Muscle of back (tissue), 13 donors: Measurements from ENCODE around the gene EXOC3L4. TPM values are rescaled to one million over a fixed set of nuclear protein-coding genes. Genes with fewer than 3 reads are reported as not detected.
"Not testable (repeated sequence)": the region's sequence is repeated elsewhere in the genome, so short reads cannot be mapped to it uniquely, and the experiment has no call there.

ENCODE experiments used
- DNase-seq, 3 donors: peaks; one replicate each; pipeline versions ENCODE4 v3.0.0 to v3.0.0-alpha.2; 2013
- long read RNA-seq, 9 donors: transcript quantifications; one replicate each; lab custom pipeline, GENCODE V29; 2026
- polyA plus RNA-seq, 10 donors: library from polyadenylated mRNA; unstranded; fragments of 120-200 nt; gene quantifications; one replicate each; pipeline ENCODE4 v1.2.1, GENCODE V29; 2013; ENCODE audit not compliant: insufficient read length in 10 of 10

EXOC3L4 gene
- polyA plus RNA-seq: 1 to 10 TPM in 1 of 10 donors, under 1 TPM in 9; 0.12 to 1.5 (median 0.51) TPM
- long read RNA-seq, donor 1: 0 reads
- long read RNA-seq, donor 2: 0 reads
- long read RNA-seq, donor 3: 0 reads
- long read RNA-seq, donor 4: 0 reads
- long read RNA-seq, donor 5: 0 reads
- long read RNA-seq, donor 6: 0 reads
- long read RNA-seq, donor 7: 0 reads
- long read RNA-seq, donor 8: 0 reads
- long read RNA-seq, donor 9: 0 reads

GRCh38 chr14:103094406-103095209, at the start of gene EXOC3L4:
EXOC3L4 (plus strand) TSS chr14:103094725; CDS start chr14:103100220, 5,495 bp downstream.
- DNase-seq: no peak

DNA sequence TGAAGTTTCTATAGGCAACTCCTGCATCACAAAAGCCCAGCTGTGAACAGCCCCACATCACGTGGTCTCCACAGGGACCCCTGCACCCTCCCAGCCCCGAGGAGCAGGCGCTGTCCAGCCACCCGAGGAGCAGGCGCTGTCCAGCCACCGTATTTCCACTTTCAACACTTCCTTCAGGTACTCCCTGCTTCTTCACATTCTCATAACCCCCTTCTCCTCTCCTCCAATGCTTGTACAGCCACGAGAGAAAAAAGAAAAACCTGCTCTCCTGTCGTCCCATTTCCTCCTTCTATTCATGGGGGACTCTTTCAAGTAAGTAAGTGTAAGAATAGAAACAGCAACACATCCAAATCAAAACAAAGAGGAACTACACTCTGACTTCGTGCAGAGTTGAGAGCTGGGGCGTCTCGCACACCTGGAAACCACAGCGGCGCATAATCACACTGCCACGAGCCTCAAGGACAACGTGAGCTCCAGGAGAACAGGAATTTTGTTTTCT, 49.1 kb upstream of the EXOC3L4 start:
- DNase-seq: peak in 1 of 3 donors; percentile 39

DNA sequence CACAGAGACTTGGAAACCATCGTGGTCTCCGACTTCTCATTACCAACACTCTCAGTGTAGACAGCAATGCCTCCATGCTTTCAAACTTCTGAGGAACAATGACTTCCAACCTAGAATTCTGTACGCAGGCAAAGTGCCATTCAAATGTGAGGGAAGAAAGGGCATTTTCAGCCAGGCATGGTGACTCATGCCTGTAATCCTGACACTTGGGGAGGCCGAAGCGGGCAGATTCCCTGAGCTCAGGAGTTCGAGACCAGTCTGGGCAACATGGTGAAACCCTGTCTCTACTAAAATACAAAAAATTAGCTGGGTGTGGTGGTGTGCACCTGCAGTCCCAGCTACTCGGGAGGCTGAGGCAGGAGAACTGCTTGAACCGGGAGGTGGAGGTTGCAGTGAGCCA, 47.1 kb upstream of the EXOC3L4 start:
- not testable (repeated sequence) for DNase-seq

DNA sequence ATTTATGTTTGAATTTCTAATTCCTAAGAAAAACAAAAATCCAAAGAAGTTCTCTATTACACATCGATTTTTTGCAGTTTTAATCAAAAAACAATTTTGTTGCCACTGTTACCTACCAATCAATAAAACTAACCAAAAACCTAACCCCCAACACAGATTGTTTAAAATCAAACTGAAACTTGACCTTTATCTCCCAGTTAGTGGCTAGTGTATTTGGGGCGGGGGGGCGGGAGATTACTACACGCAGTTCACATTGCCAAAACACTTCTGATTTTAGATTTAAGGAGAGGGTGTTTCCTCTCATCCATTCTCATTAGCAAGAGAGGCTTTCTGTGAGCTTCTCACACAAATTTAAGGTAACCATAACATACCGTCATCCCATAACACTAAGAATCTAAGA, 43.6 kb upstream of the EXOC3L4 start:
- DNase-seq: no peak

DNA sequence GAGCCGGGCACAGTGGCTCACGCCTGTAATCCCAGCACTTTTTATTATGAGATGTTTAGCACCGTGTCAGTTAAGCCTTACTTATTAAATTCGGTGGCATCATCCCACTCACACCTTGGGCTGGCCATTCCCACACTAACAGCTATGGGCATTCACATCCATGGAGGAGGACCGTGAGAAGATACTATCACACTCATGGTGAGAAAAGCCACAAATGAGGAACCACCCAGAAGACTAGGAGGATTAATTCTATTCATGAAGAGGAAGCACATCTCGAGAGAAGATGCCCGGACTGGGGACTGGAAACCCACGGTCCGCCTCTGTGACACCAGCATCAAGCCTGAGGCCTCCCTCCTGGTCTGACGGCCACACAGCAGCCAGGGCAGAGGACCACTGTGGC, 42.1 kb upstream of the EXOC3L4 start:
- DNase-seq: no peak

- no peak for DNase-seq
Observed at GRCh38 chr14:103055695-103056094, 38.8 kb upstream of the EXOC3L4 start.

- peak; percentile 47 to 81 (median 64) for DNase-seq
Observed at GRCh38 chr14:103056322-103057027, 38.0 kb upstream of the EXOC3L4 start.

GRCh38 chr14:103057028-103057371, 37.5 kb upstream of the EXOC3L4 start:
- DNase-seq: peak in 2 of 3 donors; percentile 34 to 72

DNA sequence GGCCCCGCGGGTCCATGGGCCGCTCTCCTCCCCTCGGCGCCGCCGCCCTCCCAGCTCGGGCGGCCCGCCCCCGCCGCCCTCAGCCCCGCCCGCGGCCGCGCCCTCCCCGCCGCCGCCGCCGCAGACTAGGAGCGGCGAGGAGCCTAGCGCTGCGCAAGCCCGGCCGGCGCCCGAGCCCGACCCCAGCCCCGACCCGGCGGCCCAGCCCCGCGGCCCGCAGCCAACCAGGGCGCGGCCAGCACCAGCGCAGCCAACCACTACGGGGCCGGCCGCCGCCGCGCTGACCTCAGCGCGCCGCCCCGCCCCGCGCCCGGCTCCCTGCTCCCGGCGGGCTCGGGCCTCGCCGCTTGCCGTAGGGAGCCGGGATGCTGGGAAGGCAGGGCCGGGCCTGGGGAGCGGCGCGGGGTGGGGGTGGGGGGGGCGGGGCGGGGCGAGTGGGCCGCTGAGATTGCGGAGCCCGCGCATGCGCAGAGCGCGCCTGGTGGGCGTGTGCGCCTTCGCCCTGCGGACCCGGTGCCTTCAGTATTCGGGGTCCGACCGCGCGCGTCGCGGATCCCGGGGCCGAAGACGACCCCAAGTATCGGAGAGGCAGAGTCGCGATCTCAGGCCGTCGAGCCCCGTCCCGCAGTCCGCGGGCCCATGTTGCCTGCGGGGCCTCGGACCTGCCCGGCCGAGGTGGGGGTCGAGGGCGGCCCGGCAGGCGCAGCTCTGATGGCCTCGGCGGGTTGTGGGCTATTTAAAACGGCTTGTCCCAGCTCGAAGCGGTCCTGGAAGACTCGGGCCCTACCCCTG, 37.0 kb upstream of the EXOC3L4 start, which contains the start of gene CDC42BPB:
Gene CDC42BPB (minus strand): TSS at position 178 of the 792 bp plus-strand sequence. CDS start 376 bp downstream, outside the sequence.
- peak; percentile 91 to 95 (median 94) for DNase-seq

GRCh38 chr14:103058164-103059055, 36.1 kb upstream of the EXOC3L4 start:
- DNase-seq: no peak

- no peak for DNase-seq
Observed at GRCh38 chr14:103059556-103059955, 35.0 kb upstream of the EXOC3L4 start.

- no peak for DNase-seq
Observed at GRCh38 chr14:103061482-103061976, 33.0 kb upstream of the EXOC3L4 start.

DNA sequence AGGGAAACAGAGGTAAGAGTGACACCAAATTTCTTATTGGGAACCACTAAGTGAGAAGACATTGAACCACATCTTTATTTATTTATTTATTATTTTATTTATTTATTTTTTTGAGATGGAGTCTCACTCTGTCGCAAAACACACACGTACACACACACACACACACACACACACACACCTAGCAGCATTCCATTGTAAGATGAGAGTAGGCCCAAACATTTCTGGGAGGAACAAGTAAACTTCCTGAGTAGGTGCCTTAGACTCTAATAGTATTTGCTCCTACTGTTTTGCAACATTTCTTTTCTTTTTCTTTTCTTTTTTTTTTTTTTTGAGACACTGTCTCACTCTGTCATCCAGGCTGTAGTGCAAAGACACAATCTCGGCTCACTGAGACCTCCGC, 30.1 kb upstream of the EXOC3L4 start:
- no peak for DNase-seq

- no peak for DNase-seq
Observed at GRCh38 chr14:103064978-103065377, 29.5 kb upstream of the EXOC3L4 start.

GRCh38 chr14:103065861-103066260, 28.7 kb upstream of the EXOC3L4 start:
- no peak for DNase-seq

GRCh38 chr14:103066399-103066798, 28.1 kb upstream of the EXOC3L4 start:
- DNase-seq: no peak

- no peak for DNase-seq
Observed at GRCh38 chr14:103067231-103067954, 27.1 kb upstream of the EXOC3L4 start.

GRCh38 chr14:103068351-103069073, 26.0 kb upstream of the EXOC3L4 start:
- DNase-seq: no peak
